WI38 (cell line): ENCODE measurements around the gene CCDC91.

Source experiments
- H3K4me3 ChIP-seq: 2 replicates; pipeline ENCODE4 v1.5.1; 2011; ENCODE audit warnings: low read depth, mild to moderate bottlenecking, control low read depth, low read length
- CTCF ChIP-seq: IDR thresholded peaks from 2 replicates; pipeline ENCODE4 v1.5.1; 2012; ENCODE audit warnings: low read depth, mild to moderate bottlenecking, control low read depth, low read length

The CCDC91 gene

DNA sequence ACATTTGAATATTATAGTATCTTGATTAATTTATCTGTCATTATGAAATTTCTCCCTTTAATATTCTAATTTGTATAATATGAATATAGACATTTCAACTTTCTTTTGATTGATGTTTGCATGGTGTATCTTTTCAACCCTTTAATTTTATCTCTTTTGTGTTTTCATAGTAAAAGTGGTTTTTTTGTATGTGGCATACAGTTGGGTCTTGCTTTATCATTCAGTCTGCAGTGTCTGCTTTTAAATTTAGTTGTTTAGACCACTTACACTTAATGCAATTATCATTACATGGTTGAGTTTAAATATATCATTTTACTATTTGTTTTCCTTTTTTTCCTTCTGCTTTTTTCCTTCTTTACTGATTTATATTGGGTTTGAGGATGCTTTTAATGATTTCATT, 29.6 kb downstream of the CCDC91 start:
- H3K4me3 ChIP-seq, result no peak overlapping the region
- no peak for TF ChIP-seq CTCF

DNA sequence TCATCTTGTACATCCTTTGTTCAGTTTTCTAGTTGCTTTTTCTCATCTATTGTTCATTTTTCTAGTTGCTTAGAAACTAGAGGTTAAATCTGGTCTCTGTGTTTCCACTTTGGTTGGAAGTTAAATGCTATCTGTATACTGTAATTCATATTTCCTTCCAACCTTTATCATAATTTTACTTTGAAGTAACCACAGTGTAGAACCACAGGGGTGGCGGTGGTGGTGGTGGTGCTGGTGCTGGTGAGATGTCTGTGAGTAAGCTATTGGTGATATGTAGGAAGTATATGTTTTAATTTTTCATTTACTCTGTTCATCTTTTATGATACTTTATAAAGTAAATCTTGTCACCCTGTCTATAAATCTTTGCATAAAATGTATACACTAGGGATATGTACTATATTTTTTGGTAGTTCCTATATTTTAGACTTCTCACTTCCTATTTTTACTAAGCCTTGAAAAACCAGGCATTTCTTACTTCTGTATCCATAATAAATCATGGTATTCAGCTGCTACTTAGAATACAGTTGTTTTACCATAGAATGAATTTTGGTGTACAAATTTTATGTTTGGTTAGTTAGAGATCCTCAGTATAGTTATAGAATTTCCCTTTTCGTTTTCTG, 31.9 kb downstream of the CCDC91 start:
- no peak for TF ChIP-seq CTCF
- no peak overlapping the region for H3K4me3 ChIP-seq

GRCh38 chr12:28223025-28223554, 32.8 kb downstream of the CCDC91 start:
- H3K4me3 ChIP-seq, result no peak overlapping the region
- no peak for TF ChIP-seq CTCF

DNA sequence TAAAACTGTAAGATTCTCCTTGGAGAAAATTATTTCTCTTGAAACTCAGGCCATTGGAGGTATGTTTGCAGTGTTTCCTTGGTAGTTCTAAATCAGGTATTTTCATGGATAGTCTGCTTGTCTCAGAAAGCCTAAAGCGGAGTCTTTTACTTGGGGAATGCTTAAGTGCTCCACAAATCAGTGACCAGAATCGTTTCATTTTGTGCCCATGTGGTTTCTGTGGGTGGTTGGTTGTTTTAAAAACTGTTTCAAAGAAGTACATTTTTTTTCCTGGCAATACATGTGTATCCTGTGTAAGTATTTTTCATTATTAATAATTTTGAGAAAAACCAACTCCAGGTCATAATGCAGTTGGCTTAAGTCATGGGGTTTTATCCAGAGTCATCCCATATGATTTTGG, 33.6 kb downstream of the CCDC91 start:
- TF ChIP-seq CTCF, result no peak
- no peak overlapping the region for H3K4me3 ChIP-seq

- no peak overlapping the region for H3K4me3 ChIP-seq
- no peak for TF ChIP-seq CTCF
Observed at GRCh38 chr12:28226705-28227104, 36.4 kb downstream of the CCDC91 start.

DNA sequence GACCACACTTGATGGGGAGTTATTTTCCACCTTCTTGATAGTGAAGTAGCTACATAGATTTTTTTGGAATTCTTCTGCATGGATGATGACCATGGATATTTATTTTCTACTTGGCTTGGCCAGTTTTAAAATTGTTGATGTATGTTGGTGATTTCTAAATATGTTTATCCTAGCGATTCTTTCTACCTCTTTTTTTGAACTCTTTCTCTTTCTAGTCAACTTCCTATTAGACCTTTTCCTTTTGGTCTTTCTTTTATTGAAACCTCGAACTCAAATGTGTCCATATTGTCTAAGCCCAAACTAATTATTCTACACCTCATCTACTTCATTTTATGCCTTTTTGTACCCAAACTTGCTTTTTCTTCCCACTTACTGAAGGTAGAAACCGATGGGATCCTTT, 37.0 kb downstream of the CCDC91 start:
- TF ChIP-seq CTCF, result no peak
- H3K4me3 ChIP-seq, result no peak overlapping the region

DNA sequence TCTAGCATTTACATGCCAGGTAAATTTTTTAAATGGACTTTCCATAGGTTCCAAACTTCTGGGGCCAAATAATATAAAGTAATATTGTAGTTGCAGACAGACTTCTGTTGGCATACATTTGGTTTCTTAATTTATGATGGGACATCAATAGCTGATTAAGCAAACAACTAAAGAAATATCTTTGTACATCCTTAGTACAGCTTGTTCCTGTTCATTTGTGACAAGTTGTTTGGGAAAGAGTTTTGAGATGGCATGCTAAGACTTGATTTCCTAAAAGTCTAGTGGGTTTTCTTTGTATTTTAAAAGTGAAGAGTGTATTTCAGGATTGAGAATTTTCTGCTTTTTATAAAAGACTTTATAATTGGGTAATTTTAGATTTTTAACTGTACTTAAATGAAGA, 41.0 kb downstream of the CCDC91 start:
- H3K4me3 ChIP-seq, result no peak overlapping the region
- TF ChIP-seq CTCF, result no peak
